ENCODE data around the gene STK32C.

STK32C gene
- long read RNA-seq, donor 1, transcript STK32C-202 (2 exons, 733 nt) = major isoform, 7 of 19 reads
- long read RNA-seq, donor 1, partial matches to known transcripts = 11 of 19 reads
- long read RNA-seq, donor 1, other reads (novel, unspliced or antisense) = 0 of 19 reads
- long read RNA-seq, donor 2, transcript STK32C-202 (2 exons, 733 nt) = major isoform, 5 of 5 reads
- long read RNA-seq, donor 2, partial matches to known transcripts = 0 of 5 reads
- long read RNA-seq, donor 2, other reads (novel, unspliced or antisense) = 0 of 5 reads
- long read RNA-seq, donor 3, partial matches to known transcripts = 0 of 1 reads
- long read RNA-seq, donor 3, other reads (novel, unspliced or antisense) = 0 of 1 reads
- long read RNA-seq, donor 4, partial matches to known transcripts = 5 of 8 reads
- long read RNA-seq, donor 4, other reads (novel, unspliced or antisense) = 0 of 8 reads
- long read RNA-seq, donor 5, partial matches to known transcripts = 0 of 5 reads
- long read RNA-seq, donor 5, other reads (novel, unspliced or antisense) = 0 of 5 reads
- long read RNA-seq, donor 6, partial matches to known transcripts = 0 of 6 reads
- long read RNA-seq, donor 6, other reads (novel, unspliced or antisense) = 0 of 6 reads
- long read RNA-seq, donor 7, partial matches to known transcripts = 5 of 10 reads
- long read RNA-seq, donor 7, other reads (novel, unspliced or antisense) = 0 of 10 reads
- long read RNA-seq, donor 8, partial matches to known transcripts = 0 of 5 reads
- long read RNA-seq, donor 8, other reads (novel, unspliced or antisense) = 0 of 5 reads

GRCh38 chr10:132307823-132308586 lies at the start of gene STK32C:
TSS of gene STK32C (minus strand) at chr10:132307950. CDS start at chr10:132307833, 117 bp downstream.
- peak; percentile 88 for DNase-seq

DNA sequence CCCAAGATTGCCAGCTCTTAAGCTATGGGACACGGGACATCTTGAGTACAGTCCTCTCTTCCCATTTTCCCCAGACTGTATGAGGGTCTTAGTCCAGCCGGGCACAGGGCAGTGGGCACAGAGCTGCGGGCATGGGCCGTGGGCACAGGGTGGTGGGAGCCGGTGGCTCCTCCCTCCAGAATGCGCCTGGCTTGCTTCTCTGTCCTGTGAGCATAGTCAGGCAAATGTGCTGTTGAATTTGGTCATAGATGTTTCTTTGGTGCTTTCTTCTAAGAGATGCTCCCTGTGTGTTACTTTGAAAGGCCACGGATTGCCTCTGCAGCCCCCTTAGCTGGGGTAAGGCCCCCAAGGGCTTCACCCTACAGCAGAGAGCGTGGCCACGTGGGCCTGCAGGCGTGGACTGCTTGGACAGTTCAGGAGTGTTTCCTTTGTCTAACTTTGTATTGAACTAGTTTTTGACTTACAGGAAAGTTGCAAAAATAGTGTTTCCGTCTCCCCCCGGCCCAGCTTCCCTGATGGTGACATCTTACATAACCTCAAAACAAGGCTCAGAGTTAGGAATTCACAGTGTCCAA lies 49.0 kb upstream of the STK32C start:
- DNase-seq = no peak

- DNase-seq = no peak
Measured at GRCh38 chr10:132355754-132356153, 48.0 kb upstream of the STK32C start.

DNA sequence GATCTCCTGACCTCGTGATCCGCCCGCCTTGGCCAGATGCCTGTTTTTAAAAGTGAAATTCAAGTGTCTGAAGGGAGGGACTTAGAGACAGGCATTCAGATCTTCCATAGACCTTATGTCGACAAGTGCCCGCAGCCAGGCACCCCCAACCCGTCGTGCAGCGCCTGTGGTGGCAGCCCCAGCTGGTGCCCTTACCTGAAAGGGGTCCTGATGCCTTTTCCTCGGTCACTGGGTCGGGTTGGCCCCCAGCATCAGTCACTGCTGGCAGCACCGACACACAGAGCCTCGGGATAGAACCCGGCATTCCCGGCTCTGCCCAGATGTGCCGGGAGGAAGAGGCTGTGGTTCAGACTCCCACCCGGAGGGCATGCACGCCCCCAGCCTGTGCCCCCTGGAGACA lies 47.5 kb upstream of the STK32C start:
- DNase-seq = no peak

DNA sequence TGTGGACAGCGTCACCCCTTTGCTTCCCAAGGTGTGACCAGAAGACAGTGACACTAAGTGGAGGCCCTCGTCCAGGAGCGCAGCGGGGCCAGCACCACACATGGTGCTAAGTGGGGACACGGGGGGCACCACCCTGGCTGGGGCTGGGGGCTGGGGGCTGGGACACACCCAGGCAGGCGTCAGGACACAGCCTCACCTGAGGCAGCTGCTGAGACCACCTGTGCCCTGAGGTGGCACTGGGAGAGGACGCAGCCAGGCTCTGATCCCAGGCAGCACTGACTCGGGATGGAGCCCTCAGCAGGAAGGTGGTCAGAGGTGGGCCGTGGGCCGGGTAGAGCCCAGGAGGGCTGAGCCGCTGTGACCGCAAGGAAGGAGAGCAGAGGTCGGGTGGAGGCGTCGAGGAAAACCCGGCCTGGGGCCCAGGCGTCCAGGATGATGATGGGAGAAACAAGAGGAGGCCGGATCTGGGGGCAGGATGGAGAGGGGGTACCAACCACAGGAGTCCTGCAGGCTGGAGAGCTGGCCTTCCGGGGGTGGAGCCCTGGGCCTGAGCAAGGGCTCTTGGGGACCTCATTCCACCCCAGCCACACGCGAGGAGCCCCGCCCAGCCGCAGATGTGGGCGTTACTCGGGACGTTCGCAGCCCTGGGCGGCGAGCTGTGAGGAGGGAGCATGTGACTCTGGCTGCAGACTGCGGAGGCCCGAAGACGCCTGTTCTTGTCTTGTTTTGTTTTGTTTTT lies 46.8 kb upstream of the STK32C start:
- no peak for DNase-seq

DNA sequence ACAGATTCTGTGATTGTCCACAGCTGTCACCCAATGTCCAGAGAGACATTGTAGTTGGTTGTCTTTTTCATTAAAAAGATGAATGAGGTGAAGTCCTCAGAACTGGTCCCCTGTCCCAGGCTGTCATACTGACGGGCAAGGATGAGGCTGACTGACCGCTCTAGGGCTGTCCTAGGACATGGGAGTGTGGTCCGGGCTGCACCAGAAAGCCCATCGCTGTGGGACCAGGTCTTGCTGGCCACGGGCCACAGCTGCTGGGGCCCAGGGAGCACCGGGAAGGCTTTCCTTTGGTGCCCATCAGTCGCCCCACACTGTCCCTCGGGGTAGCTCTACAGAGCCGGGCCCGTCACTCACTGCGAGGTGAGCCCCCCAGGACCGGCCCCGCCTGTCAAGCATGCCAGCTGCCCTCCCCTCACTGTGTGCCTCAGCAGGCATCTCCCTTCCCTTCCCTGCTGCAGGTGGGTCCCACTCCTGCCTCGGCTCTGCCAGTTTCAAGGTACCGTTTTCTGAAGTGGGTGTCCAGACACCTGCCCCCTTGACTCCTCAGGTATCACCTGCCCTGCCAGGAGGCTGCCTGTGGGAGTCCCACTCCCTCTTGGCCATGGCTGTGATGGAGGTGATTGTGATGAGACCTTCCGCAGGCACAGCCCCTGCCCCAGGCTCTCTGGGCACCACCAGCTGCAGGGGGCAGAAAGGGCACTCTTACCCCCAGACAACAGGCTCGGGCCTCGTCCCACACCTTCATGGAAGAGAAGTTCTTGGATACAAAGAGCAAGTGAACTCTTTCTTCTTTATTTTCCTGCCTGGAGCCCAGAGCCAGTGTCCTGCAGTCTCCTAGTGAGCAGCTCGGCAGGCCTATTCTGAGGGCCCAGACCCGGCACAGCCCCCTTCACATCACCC lies 46.0 kb upstream of the STK32C start:
- no peak for DNase-seq

DNA sequence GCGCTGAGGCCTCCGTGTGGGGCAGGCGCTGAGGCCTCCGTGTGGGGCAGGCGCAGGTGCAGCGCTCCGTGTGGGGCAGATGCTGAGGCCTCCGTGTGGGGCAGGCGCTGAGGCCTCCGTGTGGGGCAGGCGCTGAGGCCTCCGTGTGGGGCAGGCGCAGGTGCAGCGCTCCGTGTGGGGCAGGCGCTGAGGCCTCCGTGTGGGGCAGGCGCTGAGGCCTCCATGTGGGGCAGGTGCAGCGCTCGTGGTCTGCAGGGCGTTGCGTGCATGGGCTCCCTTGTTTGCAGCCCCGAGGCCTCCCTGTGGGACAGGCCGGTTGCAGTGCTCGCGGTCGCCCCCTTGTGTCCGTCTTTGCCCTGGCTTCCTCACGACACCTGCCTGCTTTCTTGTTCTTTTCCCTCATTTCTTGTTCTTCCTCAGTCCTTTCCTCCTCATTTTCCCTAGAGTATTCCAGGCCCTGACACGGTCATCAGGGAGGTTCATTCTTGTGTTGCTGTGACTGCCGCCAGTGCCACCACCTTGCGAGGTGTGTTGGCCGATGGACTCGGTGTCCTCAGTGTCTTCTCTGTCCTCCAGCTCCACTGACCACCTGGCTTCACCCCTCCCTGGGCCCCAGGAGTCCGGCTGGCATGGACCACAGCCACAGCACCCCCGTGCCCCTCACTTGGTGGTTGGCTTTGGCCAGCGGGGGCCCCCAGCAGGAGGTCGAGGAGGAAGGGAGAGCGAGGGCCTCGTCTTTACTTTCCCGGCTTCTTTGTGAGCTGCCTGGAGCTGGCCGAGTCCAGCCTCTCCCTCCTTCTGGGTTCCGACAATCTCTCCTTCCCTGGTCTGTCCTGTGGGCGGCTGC lies 44.9 kb upstream of the STK32C start:
- DNase-seq = peak; percentile 58

GRCh38 chr10:132351611-132352010 lies 43.9 kb upstream of the STK32C start:
- no peak for DNase-seq

DNA sequence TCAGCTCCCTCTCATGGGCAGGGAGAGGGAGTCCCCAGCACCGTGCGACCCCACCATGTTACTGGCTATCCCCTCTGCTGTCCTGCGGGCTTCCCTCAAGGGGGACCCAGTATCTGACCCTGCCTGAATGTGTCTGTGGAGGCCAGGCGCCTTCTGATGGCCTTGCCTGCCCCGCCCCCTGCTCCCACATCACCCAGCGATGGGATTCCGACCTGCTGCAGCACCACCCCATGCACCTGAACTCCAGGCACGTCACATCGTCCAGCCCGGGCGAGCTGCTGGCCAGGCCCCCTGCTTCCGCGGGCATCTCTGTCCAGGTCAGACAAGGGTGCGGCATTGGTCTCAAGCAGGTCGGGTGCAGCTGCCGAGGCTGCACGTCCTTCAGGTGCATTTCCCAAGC lies 43.2 kb upstream of the STK32C start:
- no peak for DNase-seq

- DNase-seq = no peak
Measured at GRCh38 chr10:132350391-132350790, 42.6 kb upstream of the STK32C start.

GRCh38 chr10:132349766-132350165 lies 42.0 kb upstream of the STK32C start:
- no peak for DNase-seq

DNA sequence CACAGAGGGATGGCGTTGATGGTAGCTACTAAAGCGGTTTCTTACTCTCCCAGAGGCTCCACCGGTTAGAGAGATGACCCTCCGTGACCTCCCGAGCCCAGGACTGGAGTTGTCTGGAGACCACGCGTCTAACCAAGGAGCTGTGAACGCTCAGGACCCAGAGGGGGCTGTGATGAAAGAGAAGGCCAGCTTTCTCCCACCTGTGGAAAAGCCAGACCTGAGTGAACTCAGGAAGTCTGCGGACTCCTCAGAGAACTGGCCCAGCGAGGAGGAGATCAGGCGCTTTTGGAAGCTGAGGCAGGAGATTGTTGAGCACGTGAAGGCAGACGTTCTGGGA lies 40.1 kb upstream of the STK32C start:
- no peak for DNase-seq

GRCh38 chr10:132347211-132347930 lies 39.6 kb upstream of the STK32C start:
- no peak for DNase-seq

DNA sequence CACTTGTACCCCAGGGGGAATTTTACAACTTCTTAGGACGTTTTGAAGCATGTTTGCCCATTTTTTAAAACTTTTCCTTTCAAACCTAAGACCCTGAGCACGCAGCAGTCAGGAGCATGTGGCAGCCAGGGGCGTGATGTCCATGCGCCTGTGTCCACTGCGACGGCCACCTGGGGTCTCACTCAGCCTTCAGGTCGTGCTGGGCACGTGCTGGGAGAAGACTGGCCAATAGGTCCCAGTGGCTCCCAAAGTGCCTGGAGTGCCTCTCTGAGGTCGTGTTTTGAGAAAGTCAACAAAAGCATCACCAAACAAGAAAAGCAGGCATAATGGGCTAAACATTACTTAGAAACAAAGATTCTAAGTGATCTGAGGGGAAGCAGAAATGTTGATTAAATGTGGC lies 39.1 kb upstream of the STK32C start:
- DNase-seq = no peak

DNA sequence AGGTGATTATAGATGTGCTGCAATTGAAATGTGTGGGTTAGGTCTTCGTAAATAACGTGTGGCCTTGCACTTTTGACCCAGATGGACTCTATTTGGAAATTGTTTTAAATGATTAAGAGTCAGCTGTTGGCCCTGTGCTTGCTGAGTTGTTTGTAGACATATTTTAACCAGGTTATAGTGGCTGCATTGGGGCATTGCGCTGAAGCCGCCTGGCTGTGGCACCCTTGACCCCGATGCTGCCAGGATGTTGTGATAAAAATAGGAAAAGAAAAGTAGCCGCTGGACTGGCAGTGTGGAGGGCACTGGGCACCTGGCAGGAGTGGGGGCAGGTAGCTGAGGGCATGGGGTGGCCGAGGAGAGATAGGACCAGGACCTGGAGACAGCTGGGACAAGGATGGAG lies 37.6 kb upstream of the STK32C start:
- no peak for DNase-seq

GRCh38 chr10:132344386-132344785 lies 36.6 kb upstream of the STK32C start:
- DNase-seq = no peak

DNA sequence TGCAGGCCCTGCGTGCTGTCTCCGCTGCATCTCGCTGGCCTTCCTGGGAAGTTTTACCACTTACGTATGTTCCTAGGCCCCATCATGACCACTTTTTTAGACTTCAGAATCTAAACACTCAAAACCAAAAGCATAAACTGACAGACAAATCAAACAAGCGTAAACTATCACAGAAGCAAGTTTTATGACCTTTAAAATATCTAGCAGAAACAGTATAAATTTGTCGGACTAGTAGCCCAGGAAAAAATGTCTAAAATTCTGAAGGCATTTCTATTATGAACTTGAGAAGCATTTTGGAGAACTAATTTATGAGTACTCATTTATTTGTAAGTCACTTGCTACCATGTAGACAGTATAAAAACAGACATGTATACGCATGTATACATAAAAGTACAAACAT lies 34.8 kb upstream of the STK32C start:
- DNase-seq = no peak

- DNase-seq = no peak
Measured at GRCh38 chr10:132341781-132342180, 34.0 kb upstream of the STK32C start.

DNA sequence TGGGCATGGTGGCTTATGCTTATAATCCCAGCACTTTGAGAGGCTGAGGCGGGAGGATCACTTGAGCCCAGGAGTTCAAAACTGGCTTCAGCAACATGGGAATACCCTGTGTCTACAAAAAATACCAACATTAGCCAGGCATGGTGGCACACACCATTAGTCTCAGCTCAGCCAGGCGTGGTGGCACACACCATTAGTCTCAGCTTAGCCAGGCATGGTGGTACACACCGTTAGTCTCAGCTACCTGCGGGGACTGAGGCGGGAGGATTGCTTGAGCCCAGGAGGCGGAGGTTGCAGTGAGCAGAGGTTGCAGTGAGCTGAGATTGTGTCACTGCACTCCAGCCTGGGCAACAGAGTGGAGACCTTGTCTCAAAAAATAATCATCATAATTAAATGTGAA lies 33.3 kb upstream of the STK32C start:
- DNase-seq = no peak
